Activated naive CD4-positive, alpha-beta T cell treated with anti-CD3 and anti-CD28 coated beads, Interleukin-2, amount 50 U/mL, for 72 hours (primary cell): ENCODE results near the gene MT1H. TPM values are rescaled to one million over a fixed set of nuclear protein-coding genes. Genes with fewer than 3 reads are reported as not detected.
"Not testable (repeated sequence)": the region's sequence is repeated elsewhere in the genome, so short reads cannot be mapped to it uniquely, and the experiment has no call there.

ENCODE experiments used
- ATAC-seq, 2 donors: fragments of 150-1000 bp; cut with Tn5 transposase; 2 replicates each; pipeline ENCODE4 v1.10.0; 2021; ENCODE audit warnings: mild to moderate bottlenecking in 2 of 2, moderate library complexity in 2 of 2
- DNase-seq, 2 donors: peaks; one replicate each; pipeline ENCODE4 v3.0.0; 2021 to 2022; ENCODE audit warnings: low spot score in 2 of 2
- H3K27ac Mint-ChIP-seq, 2 donors: one replicate each; pipeline ENCODE4 v1.8.0; 2022; ENCODE audit warnings: mild to moderate bottlenecking in 2 of 2, mixed read lengths in 2 of 2
- H3K36me3 Mint-ChIP-seq, 2 donors: one replicate each; pipeline ENCODE4 v1.8.0; 2022; ENCODE audit warnings: mixed read lengths in 2 of 2
- H3K9me3 Mint-ChIP-seq, 2 donors: one replicate each; pipeline ENCODE4 v1.8.0; 2022; ENCODE audit warnings: mixed read lengths in 2 of 2
- total RNA-seq, 2 donors: library from RNA; stranded (reverse); gene quantifications; one replicate each; pipeline ENCODE4 v1.2.3, GENCODE V29; 2022

MT1H gene
- total RNA-seq, 2 donors from 2014 or later: not detected

GRCh38 chr16:56672761-56673536 is 3.3 kb downstream of the MT1H start:
- ATAC-seq (no peak), DNase-seq (no peak)
- H3K36me3 Mint-ChIP-seq: peaks cover 0 to 8% of the 10 kb centered on the region in 2 donors
- no peaks in the 10 kb centered on the region for H3K9me3 Mint-ChIP-seq
- H3K27ac Mint-ChIP-seq: no peak overlapping the region

GRCh38 chr16:56673921-56674320 is 4.3 kb downstream of the MT1H start:
- H3K9me3 Mint-ChIP-seq: no peaks in the 10 kb centered on the region
- DNase-seq (no peak), ATAC-seq (peak; percentile 34 to 37)
- H3K27ac Mint-ChIP-seq: peak overlapping the region in 1 of 2 donors; percentile 29
- peaks cover 0 to 1% of the 10 kb centered on the region in 2 donors for H3K36me3 Mint-ChIP-seq

- not testable (repeated sequence) for H3K36me3 Mint-ChIP-seq, H3K9me3 Mint-ChIP-seq, H3K27ac Mint-ChIP-seq, DNase-seq, ATAC-seq
Observed at GRCh38 chr16:56674570-56674969, 5.0 kb downstream of the MT1H start.

- ATAC-seq (peak in 1 of 2 donors; percentile 83), DNase-seq (peak in 1 of 2 donors; percentile 53)
- Mint-ChIP-seq H3K27ac (peak overlapping the region in 1 of 2 donors; percentile 55), H3K9me3 (no peaks in the 10 kb centered on the region), H3K36me3 (no peaks in the 10 kb centered on the region)
Observed at GRCh38 chr16:56675685-56676210, 6.1 kb downstream of the MT1H start.

- Mint-ChIP-seq H3K27ac (no peak overlapping the region), H3K36me3 (no peaks in the 10 kb centered on the region), H3K9me3 (no peaks in the 10 kb centered on the region)
- ATAC-seq (no peak), DNase-seq (no peak)
Observed at GRCh38 chr16:56677474-56677873, 7.9 kb downstream of the MT1H start.

- H3K36me3 Mint-ChIP-seq: no peaks in the 10 kb centered on the region
- no peak overlapping the region for H3K27ac Mint-ChIP-seq
Observed at GRCh38 chr16:56679078-56679730, 9.6 kb downstream of the MT1H start.

GRCh38 chr16:56679818-56680217 is 10.2 kb downstream of the MT1H start:
- Mint-ChIP-seq H3K9me3 (no peaks in the 10 kb centered on the region), H3K36me3 (no peaks in the 10 kb centered on the region), H3K27ac (no peak overlapping the region)
- no peak for DNase-seq
- peak in 1 of 2 donors; percentile 72 for ATAC-seq

More at GRCh38 chr16:56679078-56679730, 9.6 kb downstream of the MT1H start:
- no peaks in the 10 kb centered on the region for H3K9me3 Mint-ChIP-seq
- no peak for DNase-seq
- ATAC-seq: no peak

- H3K27ac Mint-ChIP-seq: peak within 1 kb of the TSS; percentile 51 to 96
Observed at GRCh38 chr16:56681939-56682702, 12.5 kb downstream of the MT1H start, which contains the start of gene MT1X. MT1X (plus strand) TSS chr16:56682470; CDS start chr16:56682541, 71 bp downstream.

GRCh38 chr16:56682703-56683397 is 13.2 kb downstream of the MT1H start:
- H3K27ac Mint-ChIP-seq: peak overlapping the region; percentile 51 to 96
- H3K9me3 Mint-ChIP-seq: no peaks in the 10 kb centered on the region
- ATAC-seq (peak in 1 of 2 donors; percentile 12), DNase-seq (no peak)
- H3K36me3 Mint-ChIP-seq: peaks cover 0 to 5% of the 10 kb centered on the region in 2 donors

More at GRCh38 chr16:56681939-56682702, 12.5 kb downstream of the MT1H start, which contains the start of gene MT1X:
- Mint-ChIP-seq H3K9me3 (no peaks in the 10 kb centered on the region), H3K36me3 (peaks cover 0 to 5% of the 10 kb centered on the region in 2 donors)
- ATAC-seq (peak; percentile 97), DNase-seq (peak; percentile 81 to 91)

GRCh38 chr16:56683424-56684172 is 14.0 kb downstream of the MT1H start:
- H3K9me3 Mint-ChIP-seq: no peaks in the 10 kb centered on the region

GRCh38 chr16:56684256-56684925 is 14.8 kb downstream of the MT1H start:
- no peak for DNase-seq
- H3K36me3 Mint-ChIP-seq: peaks cover 0 to 5% of the 10 kb centered on the region in 2 donors
- no peak overlapping the region for H3K27ac Mint-ChIP-seq
- H3K9me3 Mint-ChIP-seq: no peaks in the 10 kb centered on the region
- no peak for ATAC-seq

More at GRCh38 chr16:56683424-56684172, 14.0 kb downstream of the MT1H start:
- Mint-ChIP-seq H3K27ac (no peak overlapping the region), H3K36me3 (peaks cover 0 to 5% of the 10 kb centered on the region in 2 donors)
- no peak for DNase-seq
- no peak for ATAC-seq

- DNase-seq (no peak), ATAC-seq (no peak)
- H3K9me3 Mint-ChIP-seq: no peaks in the 10 kb centered on the region
- H3K36me3 Mint-ChIP-seq: peaks cover 0 to 5% of the 10 kb centered on the region in 2 donors
- no peak overlapping the region for H3K27ac Mint-ChIP-seq
Observed at GRCh38 chr16:56684926-56685590, 15.4 kb downstream of the MT1H start.

- no peaks in the 10 kb centered on the region for H3K9me3 Mint-ChIP-seq
- ATAC-seq: no peak
- no peak overlapping the region for H3K27ac Mint-ChIP-seq
- no peak for DNase-seq
- H3K36me3 Mint-ChIP-seq: peaks cover 0 to 5% of the 10 kb centered on the region in 2 donors
Observed at GRCh38 chr16:56686758-56687157, 17.1 kb downstream of the MT1H start.

GRCh38 chr16:56688762-56689161 is 19.1 kb downstream of the MT1H start:
- Mint-ChIP-seq H3K9me3 (no peaks in the 10 kb centered on the region), H3K36me3 (peaks cover 0 to 5% of the 10 kb centered on the region in 2 donors), H3K27ac (no peak overlapping the region)
- ATAC-seq: no peak
- no peak for DNase-seq
